PC-3 (cell line): ENCODE results near the gene SLC35E4. TPM values are rescaled to one million over a fixed set of nuclear protein-coding genes. Genes with fewer than 3 reads are reported as not detected.

Source experiments
- ATAC-seq: fragments of 200-7000 bp; cut with Tn5 transposase; 2 replicates; pipeline ENCODE4 v1.9.1; 2020; ENCODE audit warnings: mild to moderate bottlenecking, moderate library complexity
- BruUV-seq: library from RNA; stranded (reverse); fragments of 400-500 nt; replicated peaks from 2 replicates; lab custom pipeline; 2021; lab: Mats Ljungman, UMichigan
- CTCF ChIA-PET: fragments of 300-600 bp; sonication (Branson Sonifier 250); formaldehyde crosslinking; loops from one replicate; lab custom pipeline; 2022; ENCODE audit warnings: antibody characterized with exemption; lab: Charles Lee
- POLR2A ChIA-PET: fragments of 300-600 bp; sonication (Branson Sonifier 250); formaldehyde crosslinking; loops from one replicate; lab custom pipeline; 2022; ENCODE audit warnings: antibody characterized with exemption; ENCODE audit not compliant: unreplicated experiment; lab: Charles Lee
- DNase-seq: peaks from one replicate; pipeline ENCODE4 v3.0.0-alpha.2; 2015
- H2AFZ ChIP-seq: fragments of 300-600 bp; sonication (generic); 2 replicates; pipeline ENCODE4 v1.6.0; 2016; ENCODE audit warnings: antibody characterized with exemption, low read length
- H3F3A ChIP-seq: fragments of 300-600 bp; sonication (generic); one replicate; pipeline ENCODE4 v1.6.0; 2017; ENCODE audit warnings: antibody characterized with exemption, low read length, control low read depth, mild to moderate bottlenecking; ENCODE audit not compliant: unreplicated experiment
- H3K27ac ChIP-seq: fragments of 300-600 bp; sonication (generic); 2 replicates; pipeline ENCODE4 v1.5.1; 2016; ENCODE audit warnings: mild to moderate bottlenecking, low read length
- H3K27me3 ChIP-seq: fragments of 300-600 bp; sonication (generic); 2 replicates; pipeline ENCODE4 v1.6.1; 2016; ENCODE audit warnings: low read length, mixed read lengths
- H3K36me3 ChIP-seq: fragments of 300-600 bp; sonication (generic); 2 replicates; pipeline ENCODE4 v1.6.1; 2016; ENCODE audit warnings: low read depth, mixed run types, low read length, mixed read lengths
- H3K4me1 ChIP-seq: fragments of 300-600 bp; sonication (generic); 2 replicates; pipeline ENCODE4 v1.5.1; 2016; ENCODE audit warnings: low read length; ENCODE audit not compliant: insufficient read depth
- H3K4me2 ChIP-seq: fragments of 300-600 bp; sonication (generic); 2 replicates; pipeline ENCODE4 v1.6.0; 2016; ENCODE audit warnings: low read length
- H3K4me3 ChIP-seq: fragments of 300-600 bp; sonication (generic); 2 replicates; pipeline ENCODE4 v1.5.1; 2016; ENCODE audit warnings: mild to moderate bottlenecking, low read length, mixed read lengths
- H3K79me2 ChIP-seq: fragments of 300-600 bp; sonication (generic); 2 replicates; pipeline ENCODE4 v1.6.1; 2017; ENCODE audit warnings: low read length, mixed read lengths
- H3K9ac ChIP-seq: fragments of 300-600 bp; sonication (generic); 2 replicates; pipeline ENCODE4 v1.6.0; 2016; ENCODE audit warnings: mild to moderate bottlenecking, low read length
- H3K9me2 ChIP-seq: fragments of 300-600 bp; sonication (generic); replicated peaks from 2 replicates; pipeline ENCODE4 v1.6.1; 2016; ENCODE audit warnings: mixed run types, low read length, mixed read lengths
- H3K9me3 ChIP-seq: fragments of 300-600 bp; sonication (generic); 2 replicates; pipeline ENCODE4 v1.6.1; 2016; ENCODE audit warnings: low read length, mixed read lengths
- H4K20me1 ChIP-seq: fragments of 300-600 bp; sonication (generic); 2 replicates; pipeline ENCODE4 v1.6.1; 2016; ENCODE audit warnings: low read length, mixed read lengths
- EZH2 ChIP-seq: fragments of 300-600 bp; sonication (generic); IDR thresholded peaks from one replicate; pipeline ENCODE4 v1.6.1; 2017; ENCODE audit warnings: antibody characterized with exemption, mild to moderate bottlenecking, low read length; ENCODE audit not compliant: unreplicated experiment
- EZH2phosphoT487 ChIP-seq: fragments of 300-600 bp; sonication (generic); IDR thresholded peaks from 2 replicates; pipeline ENCODE4 v1.6.1; 2018; ENCODE audit warnings: mild to moderate bottlenecking, antibody characterized with exemption, low read length, borderline replicate concordance
- intact Hi-C: fragments of 100-400 bp; cut with micrococcal nuclease; formaldehyde crosslinking; loops from 2 replicates; pipeline ENCODE4 v1.9.0; 2023
- total RNA-seq: library from RNA; depleted of rRNA; stranded (reverse); fragments of >200 nt; gene quantifications from 2 replicates; pipeline ENCODE4 v1.2.3, GENCODE V29; 2014
- TF ChIP-seq, protein P1 (sequence below): fragments of 300-600 bp; sonication (generic); conservative IDR thresholded peaks from 2 replicates; pipeline ENCODE4 v1.5.1; 2017; ENCODE audit warnings: antibody characterized with exemption, low read depth, mild to moderate bottlenecking, low read length

The SLC35E4 gene
- total RNA-seq, 1 experiment from 2014 or later, result 16.8 TPM

DNA sequence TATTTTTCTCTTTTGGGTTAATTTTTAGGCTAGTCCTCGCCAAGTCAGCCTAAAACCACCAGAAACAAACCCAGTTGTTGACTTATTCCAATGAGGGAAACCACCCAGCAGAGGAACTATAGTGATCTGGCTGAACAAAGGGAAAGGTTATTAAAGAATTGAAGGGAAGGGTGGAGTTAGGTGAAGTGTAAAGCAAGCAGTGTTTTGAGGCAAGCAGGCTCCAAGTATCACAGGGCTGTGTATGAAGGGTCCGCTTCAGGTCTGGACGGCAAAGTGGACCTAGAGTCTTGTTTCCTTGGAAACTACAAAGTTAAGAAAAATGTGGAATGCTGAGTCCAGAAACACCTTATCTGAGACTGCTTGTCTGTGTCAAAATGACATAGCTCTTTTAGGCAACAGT, 31.8 kb upstream of the SLC35E4 start:
- H3K4me3 ChIP-seq, result no peak overlapping the region
- no TSS peak for BruUV-seq
- H3F3A ChIP-seq, result no peaks in the 10 kb centered on the region
- H3K36me3 ChIP-seq, result no peaks in the 10 kb centered on the region
- TF ChIP-seq EZH2, result no peak
- TF ChIP-seq, protein P1, sequence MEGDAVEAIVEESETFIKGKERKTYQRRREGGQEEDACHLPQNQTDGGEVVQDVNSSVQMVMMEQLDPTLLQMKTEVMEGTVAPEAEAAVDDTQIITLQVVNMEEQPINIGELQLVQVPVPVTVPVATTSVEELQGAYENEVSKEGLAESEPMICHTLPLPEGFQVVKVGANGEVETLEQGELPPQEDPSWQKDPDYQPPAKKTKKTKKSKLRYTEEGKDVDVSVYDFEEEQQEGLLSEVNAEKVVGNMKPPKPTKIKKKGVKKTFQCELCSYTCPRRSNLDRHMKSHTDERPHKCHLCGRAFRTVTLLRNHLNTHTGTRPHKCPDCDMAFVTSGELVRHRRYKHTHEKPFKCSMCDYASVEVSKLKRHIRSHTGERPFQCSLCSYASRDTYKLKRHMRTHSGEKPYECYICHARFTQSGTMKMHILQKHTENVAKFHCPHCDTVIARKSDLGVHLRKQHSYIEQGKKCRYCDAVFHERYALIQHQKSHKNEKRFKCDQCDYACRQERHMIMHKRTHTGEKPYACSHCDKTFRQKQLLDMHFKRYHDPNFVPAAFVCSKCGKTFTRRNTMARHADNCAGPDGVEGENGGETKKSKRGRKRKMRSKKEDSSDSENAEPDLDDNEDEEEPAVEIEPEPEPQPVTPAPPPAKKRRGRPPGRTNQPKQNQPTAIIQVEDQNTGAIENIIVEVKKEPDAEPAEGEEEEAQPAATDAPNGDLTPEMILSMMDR, result no peak
- TF ChIP-seq EZH2phosphoT487, result no peak
- H3K4me1 ChIP-seq, result peaks cover 24% of the 10 kb centered on the region
- no peak overlapping the region for H3K9ac ChIP-seq
- ChIA-PET CTCF (no interaction called here), POLR2A (no interaction called here)
- H3K4me2 ChIP-seq, result no peak overlapping the region
- no peak overlapping the region for H2AFZ ChIP-seq
- no peaks in the 10 kb centered on the region for H3K79me2 ChIP-seq
- no peaks in the 10 kb centered on the region for H3K27me3 ChIP-seq
- no peaks in the 10 kb centered on the region for H3K9me3 ChIP-seq
- no peak for DNase-seq
- intact Hi-C loops, result loop anchor here (10.0 kb wide), 1 partner anchor 159 kb away; no protein-coding TSS in a partner anchor
- H4K20me1 ChIP-seq, result no peaks in the 10 kb centered on the region
- ATAC-seq, result no peak
- H3K9me2 ChIP-seq, result no peaks in the 10 kb centered on the region
- H3K27ac ChIP-seq, result no peak overlapping the region

DNA sequence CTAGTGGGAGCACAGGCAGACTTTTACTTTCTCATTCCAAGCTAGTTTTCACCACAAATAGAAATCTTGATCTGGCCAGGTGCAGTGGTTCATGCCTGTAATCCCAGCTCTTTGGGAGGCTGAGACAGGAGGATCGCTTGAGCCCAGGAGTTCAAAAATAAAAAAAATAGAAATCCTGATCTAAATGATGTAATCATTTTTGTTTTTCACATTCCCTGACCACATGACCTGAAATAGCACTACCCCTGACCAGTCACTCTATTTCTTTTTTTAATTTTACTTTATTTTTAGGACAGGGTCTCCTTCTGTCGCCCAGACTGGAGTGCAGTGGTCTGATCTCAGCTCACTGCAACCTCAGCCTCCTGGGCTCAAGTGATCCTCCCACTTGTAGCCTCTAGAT, 30.9 kb upstream of the SLC35E4 start:
- Histone ChIP-seq H3K4me3 (no peak overlapping the region), H3K27ac (no peak overlapping the region), H3K9me3 (no peaks in the 10 kb centered on the region), H3K79me2 (no peaks in the 10 kb centered on the region), H4K20me1 (no peaks in the 10 kb centered on the region), H3K4me2 (no peak overlapping the region), H3K4me1 (peaks cover 32% of the 10 kb centered on the region), H3K9me2 (no peaks in the 10 kb centered on the region), H3K27me3 (no peaks in the 10 kb centered on the region), H2AFZ (no peak overlapping the region), H3F3A (no peaks in the 10 kb centered on the region), H3K9ac (no peak overlapping the region), H3K36me3 (no peaks in the 10 kb centered on the region)
- ChIA-PET POLR2A (no interaction called here), CTCF (no interaction called here)
- TF ChIP-seq, protein P1, result no peak
- no peak for TF ChIP-seq EZH2phosphoT487
- no peak for TF ChIP-seq EZH2
- intact Hi-C loops, result loop anchor here (10.0 kb wide), 1 partner anchor 160 kb away; no protein-coding TSS in a partner anchor
- ATAC-seq (no peak), DNase-seq (no peak)
- BruUV-seq, result no TSS peak

DNA sequence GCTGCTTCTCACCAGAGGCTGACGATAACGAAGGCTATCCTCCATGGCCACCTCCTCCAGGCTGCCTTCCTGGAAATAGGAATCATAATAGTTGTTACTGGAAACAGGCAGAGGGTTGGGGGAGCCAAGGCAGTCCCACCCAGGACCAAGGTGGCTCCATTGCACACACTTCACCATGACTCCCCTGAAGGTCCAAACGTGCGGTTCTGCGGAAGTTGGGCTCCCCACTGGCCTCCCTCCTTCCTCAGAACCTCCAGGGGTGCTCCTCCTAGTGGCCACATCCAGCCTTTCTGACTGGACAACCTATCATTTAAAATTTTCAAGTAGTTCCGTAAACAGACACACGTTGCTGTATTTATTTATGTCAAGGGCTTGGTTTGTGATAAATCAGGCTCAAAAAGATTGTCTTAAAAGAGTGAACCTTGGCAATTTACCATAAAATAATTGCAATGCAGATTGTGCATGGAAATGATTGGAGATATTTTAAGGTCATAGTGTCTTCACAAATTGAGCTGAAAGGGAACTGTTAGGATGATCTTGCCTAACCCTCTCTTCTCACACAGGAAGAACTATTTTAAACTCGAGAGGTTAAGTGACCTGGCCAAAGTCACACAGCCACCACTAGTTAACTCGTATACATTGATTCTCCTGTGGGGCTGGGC, 30.0 kb upstream of the SLC35E4 start:
- peak; percentile 14; the same call in 1 of the 2 replicates for ATAC-seq
- Histone ChIP-seq H3K4me3 (peak overlapping the region; percentile 23; the same call in 1 of the 2 replicates), H3K9me2 (no peaks in the 10 kb centered on the region), H3K4me1 (peaks cover 34% of the 10 kb centered on the region), H3K9me3 (no peaks in the 10 kb centered on the region), H3K9ac (no peak overlapping the region), H3K36me3 (no peaks in the 10 kb centered on the region), H2AFZ (peak overlapping the region; percentile 74), H3K27me3 (no peaks in the 10 kb centered on the region), H3K27ac (no peak overlapping the region), H4K20me1 (no peaks in the 10 kb centered on the region), H3F3A (no peaks in the 10 kb centered on the region), H3K79me2 (no peaks in the 10 kb centered on the region), H3K4me2 (peak overlapping the region; percentile 48)
- no TSS peak for BruUV-seq
- POLR2A ChIA-PET, result no interaction called here
- intact Hi-C loops, result loop anchor here (10.0 kb wide), 1 partner anchor 161 kb away; no protein-coding TSS in a partner anchor
- peak; percentile 58 for DNase-seq
- no peak for TF ChIP-seq EZH2phosphoT487
- TF ChIP-seq, protein P1, result peak; percentile 77
- no peak for TF ChIP-seq EZH2
- CTCF ChIA-PET, result no interaction called here
